HG02588 (cell line): ENCODE measurements around the gene HOXA3.

ENCODE experiments used
- ATAC-seq: cut with Tn5 transposase; IDR thresholded peaks from one replicate; pipeline ENCODE4 v1.9.1; 2021; ENCODE audit warnings: mild to moderate bottlenecking, moderate library complexity; ENCODE audit not compliant: unreplicated experiment

HOXA3 gene

DNA sequence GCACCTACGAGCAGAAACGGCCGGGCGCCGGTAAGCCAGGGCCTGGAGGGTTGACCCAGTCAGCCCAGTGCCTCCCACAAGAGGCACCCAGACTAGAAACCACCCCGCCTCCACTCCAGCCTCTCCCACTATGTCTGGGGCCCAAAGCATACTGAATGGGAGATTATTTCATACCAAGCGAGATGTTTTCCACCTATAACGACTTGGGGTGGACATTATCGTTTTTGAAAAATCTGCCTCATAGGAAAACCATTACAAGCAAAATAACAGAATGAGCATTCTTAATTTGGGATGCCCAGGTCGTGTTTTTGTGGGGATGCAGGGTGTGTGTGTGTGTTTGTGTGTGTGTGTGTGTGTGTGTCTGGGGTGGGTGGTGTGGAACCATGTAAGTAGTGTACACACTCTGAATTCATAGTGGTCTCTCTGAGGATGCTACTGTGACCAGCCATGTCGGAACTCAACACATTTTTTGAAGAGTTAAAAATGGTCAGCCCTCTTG, 6.4 kb downstream of the HOXA3 start:
- no peak for ATAC-seq

DNA sequence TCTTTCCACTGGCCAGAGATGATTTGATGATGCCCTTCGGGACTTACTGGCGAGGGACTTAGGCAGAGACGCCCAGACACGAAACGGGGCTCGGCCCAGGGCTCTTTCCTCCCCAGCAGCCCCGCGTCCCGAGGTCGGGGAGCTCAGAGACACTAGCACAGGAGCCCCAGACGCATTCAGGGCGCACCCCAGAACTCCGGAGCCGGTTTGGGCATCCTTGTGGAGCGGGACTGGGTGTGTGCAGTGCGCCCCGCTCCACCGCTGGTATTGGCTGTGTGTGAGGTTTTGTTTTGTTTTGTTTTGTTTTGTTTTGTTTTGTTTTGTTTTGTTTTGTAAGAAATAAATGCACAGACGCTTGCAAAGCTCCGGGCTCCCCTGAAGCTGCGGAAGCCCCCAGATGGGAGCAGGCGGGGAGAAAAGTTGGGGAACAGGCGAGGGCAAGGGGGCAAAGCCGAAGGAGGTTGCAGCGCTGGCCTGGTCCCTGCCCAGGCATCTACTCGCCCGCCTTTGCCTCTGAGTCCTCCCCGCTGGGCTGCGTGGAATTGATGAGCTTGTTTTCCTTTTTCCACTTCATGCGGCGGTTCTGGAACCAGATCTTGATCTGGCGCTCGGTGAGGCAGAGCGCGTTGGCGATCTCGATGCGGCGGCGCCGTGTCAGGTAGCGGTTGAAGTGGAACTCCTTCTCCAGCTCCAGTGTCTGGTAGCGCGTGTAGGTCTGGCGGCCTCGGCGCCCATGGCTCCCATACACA, 7.0 kb downstream of the HOXA3 start:
- ATAC-seq, result no peak

DNA sequence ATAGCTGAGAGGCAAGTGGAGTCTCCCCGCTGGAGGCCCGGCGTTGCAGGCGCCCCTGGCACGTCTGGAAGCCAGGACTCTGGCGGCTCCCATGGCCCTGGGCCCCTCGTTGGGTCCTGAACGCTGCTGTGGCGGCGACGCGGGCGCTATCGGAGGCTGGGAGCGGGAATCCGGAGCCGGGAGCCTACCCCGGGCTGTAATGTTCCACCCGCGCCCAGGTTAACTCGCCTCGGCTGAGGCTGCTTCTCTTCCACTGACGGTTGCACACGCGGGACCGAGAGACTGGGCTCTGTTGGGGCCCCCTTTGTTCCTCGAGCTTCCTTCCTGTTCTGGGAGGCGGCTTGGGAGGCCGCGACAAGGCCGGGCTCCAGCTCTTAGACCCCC, 7.6 kb downstream of the HOXA3 start:
- no peak for ATAC-seq

DNA sequence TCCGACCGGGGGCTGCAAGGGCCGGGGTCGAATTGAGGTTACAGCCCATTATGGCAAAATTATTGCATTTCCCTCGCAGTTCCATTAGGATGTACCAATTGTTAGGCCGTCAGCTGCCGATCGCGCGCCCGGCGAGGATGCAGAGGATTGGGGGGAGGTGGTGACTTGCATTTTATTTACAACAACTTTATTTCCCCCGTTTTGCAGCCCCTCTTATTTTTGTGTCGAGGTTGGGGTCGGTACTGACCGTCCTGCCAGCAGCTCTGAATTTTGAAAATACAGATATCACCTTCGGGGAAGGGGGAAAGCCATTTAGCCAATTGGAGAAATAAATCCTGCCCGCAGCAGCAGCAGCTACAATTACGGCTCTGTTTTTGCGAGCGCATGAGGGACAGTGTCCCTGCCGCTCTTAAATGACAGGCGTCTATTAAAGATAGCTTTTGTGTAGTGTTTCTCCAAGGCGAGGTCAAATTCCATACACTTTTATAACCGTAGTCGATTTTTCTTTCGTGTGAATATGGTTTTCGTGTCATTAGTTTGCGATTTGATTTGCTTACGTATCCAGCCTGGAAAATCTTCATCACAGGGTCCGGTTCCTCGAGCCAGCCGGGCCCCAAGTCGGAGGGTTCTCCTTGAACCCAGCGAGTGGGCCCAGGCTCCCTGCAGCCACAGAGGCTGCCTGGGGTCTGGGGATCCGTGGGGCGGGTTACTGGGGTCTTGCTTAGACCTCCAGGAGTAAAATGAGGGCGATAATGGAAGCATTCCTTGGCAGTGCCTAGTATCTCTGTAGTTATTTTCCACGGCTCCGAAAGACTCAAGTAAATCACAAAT, 8.2 kb downstream of the HOXA3 start:
- ATAC-seq, result no peak

DNA sequence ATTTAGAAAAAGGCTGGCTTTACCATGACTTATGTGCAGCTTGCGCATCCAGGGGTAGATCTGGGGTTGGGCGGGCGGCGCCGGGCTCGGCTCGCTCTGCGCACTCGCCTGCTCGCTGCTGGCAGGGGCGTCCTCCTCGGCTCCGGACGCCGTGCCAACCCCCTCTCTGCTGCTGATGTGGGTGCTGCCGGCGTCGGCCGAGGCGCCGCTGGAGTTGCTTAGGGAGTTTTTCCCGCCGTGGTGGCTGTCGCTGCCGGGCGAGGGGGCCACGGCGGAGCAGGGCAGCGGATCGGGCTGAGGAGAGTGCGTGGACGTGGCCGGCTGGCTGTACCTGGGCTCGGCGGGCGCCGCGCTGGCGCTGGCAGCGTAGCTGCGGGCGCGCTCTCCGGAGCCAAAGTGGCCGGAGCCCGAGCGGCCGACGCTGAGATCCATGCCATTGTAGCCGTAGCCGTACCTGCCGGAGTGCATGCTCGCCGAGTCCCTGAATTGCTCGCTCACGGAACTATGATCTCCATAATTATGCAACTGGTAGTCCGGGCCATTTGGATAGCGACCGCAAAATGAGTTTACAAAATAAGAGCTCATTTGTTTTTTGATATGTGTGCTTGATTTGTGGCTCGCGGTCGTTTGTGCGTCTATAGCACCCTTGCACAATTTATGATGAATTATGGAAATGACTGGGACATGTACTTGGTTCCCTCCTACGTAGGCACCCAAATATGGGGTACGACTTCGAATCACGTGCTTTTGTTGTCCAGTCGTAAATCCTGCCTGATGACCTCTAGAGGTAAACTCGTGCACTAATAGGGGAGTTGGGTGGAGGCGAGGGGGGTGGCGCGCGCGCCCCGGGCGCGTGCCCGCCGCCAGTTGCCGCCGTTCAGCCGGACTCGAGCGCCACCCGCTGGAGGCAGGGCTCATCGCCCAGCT, 9.1 kb downstream of the HOXA3 start, which contains the start of gene HOXA5:
Gene HOXA5, minus strand, starts transcription at position 659 of the 927 bp plus-strand sequence. Its CDS starts 74 bp downstream, at position 585.
- ATAC-seq, result no peak

DNA sequence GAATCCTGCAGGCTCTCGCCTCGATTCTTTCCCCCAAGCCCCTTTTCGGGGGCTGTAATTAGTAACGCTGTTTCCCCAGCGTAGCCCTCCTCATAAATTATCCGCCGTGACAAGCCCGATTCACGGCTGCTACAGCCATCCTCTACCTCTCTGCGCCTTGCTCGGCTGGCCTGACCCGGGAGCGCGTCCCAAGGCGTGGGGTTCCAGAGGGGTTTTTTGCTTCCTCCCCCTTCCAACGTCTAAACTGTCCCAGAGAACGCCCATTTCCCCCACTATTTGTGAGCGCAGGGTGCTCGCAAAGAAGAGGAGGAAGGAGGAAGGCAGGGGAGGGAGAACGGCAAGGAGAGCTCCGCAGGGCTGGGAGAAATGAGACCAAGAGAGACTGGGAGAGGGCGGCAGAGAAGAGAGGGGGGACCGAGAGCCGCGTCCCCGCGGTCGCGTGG, 9.8 kb downstream of the HOXA3 start:
- no peak for ATAC-seq

DNA sequence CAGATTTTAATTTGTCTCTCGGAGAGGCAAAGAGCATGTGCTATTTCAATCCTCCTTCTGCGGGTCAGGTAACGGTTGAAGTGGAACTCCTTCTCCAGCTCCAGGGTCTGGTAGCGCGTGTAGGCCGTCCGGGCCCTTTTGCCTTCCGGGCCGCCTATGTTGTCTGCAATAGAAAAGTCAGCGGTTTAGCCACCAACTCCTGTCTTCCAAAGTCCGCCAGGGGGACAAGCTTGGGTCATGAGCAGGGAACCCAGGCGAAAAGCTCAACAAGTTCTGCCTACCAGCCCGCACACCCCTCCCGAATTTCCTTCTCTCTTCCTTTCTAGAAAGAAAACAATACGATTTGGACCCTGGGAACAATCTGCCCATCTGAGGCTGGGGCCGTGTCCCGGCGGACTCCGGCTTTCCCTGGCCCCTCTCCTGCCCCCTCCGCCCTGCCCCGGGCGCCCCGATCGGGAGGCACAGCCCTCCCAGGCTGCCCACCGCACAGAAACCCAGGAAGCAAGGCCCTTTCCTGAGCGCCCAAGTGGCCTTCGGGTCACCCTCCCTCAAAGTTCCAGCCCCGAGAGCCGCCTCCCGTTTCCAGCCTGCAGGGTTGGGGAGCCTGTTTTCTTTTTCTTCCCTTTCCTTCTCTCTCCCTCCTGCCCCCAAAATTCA, 10.3 kb downstream of the HOXA3 start:
- no peak for ATAC-seq

DNA sequence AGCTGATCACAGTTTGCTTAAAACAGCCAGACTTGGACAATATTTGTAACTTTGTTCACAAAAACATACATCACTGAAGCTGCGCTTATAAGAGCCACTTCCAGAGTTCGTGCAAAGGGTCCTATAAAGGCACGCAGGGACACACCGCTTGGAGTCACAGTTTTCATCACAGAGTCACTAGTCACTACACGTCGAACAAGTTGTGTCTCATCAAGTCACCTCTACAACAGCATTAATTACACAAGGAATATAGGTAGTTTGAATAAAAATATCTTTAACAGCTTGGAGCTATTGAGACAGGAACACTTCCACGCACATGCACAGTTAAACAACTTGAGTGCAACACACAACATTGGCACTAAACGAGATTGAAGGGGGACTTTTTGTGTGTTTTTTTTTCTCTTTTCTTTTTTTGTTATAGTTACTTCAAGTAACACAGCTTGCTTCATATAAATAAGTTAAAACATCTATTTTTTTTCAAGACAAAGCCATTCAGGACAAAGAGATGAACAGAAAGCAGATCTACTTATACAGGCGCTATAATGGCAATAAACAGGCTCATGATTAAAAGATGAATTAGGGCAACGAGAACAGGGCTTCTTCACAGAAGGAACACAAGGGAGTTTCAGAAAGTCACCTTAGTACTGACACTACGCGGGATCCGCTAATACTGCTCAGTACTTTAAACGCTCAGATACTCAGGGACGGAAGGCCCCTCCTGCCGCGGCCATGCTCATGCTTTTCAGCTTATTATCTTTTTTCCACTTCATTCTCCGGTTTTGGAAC, 11.1 kb downstream of the HOXA3 start:
- no peak for ATAC-seq

DNA sequence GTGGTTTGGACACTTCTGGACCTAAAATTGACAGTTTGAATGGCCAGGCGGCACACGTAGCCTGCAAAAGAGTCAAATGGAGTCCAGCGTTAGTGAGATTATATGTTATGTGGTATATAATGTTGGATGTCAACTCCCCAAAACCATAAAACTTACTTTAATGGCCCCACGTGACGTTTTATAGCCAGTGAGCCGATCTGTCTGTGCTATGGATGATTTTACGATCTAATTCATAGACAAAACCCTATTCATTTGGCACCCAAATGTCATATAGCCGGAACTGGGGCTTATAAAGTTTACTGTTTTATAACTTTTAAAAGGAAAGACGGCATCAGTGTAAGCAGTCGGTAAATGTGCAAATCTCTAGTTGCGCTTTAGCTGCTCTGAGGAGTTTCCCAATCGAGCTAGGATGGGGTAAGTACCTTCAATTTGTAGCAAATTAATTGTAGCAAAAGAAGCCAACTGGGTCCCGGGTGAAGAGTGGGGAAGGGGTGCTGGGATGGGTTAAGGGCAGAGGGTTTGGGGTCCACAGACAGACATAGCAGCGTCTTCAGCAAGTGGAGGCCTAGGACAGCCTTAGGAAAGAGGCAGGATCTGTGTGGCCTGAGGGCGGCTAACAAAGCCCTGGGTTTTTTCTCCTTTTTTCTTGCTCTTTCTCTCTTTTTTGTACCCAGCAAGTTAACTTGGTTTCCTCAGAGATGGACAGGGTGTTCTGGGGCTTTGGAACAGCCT, 12.1 kb downstream of the HOXA3 start:
- ATAC-seq, result no peak

DNA sequence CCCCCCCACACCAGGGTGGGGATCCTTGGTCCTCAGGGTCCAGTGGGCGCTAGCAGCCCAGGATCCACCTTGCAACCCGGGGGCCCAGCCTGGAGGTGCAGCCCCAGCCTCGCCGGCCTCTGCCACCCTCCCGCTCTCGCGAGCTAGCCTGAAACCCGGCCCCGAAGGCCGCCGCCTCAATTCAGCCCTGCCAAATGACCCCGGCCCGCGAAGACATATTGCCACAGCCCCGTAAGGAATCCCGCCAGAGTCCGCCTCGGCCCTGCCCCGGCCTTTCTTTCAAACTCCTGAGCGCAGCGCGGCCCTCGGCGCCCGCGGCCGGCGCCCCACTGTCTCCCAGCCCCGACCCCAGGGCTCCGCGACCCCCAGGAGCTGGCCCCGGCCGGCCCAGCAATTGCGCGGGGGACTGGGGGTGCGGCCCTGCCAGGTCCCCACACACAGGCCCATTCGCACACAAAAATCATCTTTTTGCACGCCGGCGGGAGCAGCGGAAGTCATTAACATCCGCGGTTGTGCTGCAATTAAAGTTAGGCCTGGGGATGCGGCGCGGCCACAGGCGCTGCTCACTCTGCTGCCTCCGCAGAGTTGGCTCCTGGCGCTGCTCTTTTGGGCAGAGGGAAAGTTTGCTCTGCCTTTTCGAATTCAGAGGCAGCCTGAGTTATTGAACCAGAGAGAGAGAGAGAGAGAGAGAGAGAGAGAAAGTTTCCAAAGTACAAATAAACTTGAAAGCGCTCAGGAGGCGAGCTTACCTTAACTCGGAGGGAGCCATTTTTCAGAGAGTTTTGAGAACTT, 12.9 kb downstream of the HOXA3 start:
- no peak for ATAC-seq

DNA sequence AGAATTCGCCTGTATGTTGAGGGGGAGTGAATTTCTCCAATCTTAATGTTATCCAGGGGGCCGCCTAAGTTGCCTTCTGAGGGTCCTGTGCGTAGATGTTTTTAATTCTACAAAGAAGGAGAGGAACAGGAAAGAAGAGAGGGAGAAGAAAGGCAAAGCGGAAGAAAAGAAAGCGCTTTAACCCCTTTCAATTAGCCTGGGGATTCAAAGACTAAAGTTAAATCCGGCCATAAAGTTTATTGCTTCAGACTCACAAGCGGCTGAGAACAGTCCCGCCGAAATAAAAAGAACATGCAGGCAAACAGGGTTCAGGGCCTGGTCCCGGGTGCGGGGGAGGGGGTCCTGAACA, 13.4 kb downstream of the HOXA3 start:
- no peak for ATAC-seq

DNA sequence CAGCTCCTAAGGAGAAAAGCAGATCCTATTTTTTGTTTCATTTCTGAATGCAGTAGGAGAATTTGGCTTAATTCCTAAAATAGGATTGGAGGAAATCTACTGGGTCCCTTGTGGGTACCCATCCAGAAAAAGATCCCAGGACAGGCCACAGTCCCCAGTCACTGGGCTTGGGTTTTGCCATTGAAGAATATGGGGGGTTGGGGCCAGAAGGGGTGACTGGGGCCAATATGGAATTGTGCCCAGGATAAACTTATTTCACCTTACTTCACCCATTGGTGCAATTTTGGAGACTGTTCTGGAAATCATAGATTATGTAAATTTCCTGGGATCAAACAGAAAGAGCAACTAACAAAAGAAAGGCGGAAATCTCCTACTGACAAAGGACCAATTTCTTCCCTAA, 13.9 kb downstream of the HOXA3 start:
- no peak for ATAC-seq

DNA sequence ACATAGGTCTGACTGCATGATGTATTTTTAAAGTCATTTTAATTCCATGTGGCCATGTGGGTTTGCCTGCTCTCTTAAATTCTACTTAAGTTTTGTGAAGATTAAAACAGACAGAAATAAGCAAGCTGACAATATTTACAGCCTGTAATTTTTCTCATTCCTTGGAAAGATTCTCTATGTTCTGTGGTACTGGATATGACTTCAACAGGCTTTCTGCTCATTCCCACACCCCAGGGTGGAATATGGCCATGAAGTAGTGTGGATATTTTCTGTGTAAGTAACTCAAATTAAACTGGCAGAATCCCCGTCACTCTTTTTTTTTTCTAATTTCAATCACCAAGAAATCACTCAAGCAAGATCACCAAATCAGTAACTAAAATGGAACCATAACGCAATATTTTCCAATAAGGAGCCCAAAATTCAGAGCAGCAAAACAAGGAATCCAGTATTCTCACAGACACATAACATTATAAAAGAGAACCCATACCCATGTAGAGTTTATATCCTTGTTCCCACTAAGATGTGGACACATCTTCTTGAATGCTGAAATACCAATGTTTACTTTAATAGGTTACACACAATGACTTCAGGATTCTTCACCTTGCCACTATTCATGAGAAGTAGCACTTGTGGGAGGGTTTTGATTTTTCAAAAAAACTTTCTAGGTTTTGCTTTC, 14.6 kb downstream of the HOXA3 start:
- ATAC-seq, result no peak

DNA sequence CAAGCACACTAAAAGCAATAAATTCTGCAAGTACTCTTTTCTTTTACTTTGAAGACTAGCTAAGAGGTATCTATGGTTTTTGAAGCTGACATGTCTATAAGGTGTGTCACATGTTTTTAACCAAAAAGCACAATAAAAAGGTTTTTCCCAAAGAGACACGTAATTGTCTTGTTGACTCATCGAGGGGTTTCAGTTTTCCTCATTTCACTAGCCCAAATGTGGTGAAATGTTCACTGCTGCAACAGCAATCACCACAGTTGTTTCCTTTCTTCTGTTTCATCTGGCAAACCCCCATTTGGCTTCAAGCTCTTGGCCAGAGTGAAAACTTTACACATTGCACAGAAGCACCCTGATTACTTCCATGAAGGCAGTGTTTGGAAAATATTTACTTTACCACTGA, 18.0 kb downstream of the HOXA3 start:
- no peak for ATAC-seq

DNA sequence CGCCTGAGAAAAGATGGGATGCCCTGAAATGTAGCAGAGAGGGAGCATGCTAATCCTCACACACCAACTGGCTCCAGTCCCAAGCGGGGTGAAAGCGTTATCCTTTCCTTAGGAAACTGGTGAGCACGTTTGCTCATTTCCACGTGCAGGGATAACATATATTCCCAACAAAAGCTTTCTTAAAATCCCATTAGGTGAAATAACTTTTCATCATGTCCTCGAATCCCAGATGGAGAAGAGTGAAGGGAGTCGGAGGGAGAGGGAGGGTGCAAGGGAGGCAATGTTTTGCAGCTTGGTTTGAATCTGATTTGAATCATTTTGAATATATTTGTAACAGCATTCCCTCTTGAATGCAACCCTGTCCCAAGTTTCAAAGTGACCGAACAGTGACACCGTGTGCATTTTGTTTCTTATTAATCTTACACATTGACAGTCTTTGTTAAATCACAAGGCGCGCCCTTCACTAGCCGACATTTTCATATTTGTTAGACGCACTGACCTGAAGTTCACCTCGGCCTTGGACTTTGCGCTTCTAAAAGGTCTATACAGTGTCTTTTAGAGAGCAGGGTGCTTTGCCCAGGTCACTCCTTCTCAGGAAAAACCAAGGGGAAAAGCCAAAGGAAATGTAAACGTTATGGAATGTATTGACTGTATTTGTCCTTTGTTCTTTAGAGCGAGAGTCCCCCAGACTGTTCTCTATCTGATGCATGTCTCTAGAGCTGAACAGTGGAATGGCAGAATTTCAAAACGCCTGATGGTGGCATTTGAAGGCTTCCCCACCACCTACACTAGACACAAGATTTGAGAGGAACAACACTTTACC, 18.8 kb downstream of the HOXA3 start:
- ATAC-seq, result no peak

DNA sequence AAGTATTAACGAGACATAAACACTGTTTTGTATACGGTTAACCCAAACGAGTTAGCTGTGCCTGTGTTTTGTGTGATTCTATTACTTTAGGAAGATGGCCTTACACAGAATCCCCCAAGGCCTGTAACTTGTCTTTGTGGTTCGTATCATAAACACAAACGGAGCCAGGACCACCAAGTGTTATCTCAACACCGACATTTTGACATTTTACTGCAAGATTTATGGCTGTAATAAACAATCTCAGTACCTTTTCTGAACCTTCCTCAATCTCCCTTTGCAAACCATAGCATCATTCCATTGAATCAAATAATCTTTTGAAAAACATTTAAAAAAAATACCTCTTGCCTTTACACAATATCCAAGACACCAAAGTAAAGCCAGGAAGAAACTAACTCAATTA, 19.4 kb downstream of the HOXA3 start:
- ATAC-seq, result no peak

DNA sequence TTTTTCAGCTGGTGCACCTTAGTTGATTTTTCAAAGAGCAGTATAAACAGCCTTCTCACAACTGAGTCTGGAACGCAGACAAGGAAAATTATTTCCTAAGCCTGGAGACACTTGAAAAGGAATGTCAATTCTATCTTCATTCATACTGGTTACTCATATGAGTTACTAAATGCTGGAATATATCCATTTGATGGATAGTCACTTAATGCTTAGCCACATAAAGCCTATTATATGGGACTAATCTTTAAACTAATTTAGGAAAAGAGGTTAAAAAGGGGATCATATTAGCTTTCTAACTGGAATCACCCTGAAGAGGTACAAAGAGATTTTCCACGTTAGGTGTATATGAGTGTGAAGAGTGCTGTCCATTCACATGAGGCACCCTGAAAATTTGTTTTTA, 20.2 kb downstream of the HOXA3 start:
- no peak for ATAC-seq
